Brain microvascular endothelial cell (primary cell): ENCODE measurements around the gene CLDN9.
A peak's percentile ranks its signal among the peaks of the same experiment; 100 is the strongest.

Source experiments
- DNase-seq: peaks from one replicate; pipeline ENCODE4 v3.0.0-alpha.2; 2020
- H3K27ac ChIP-seq: fragments of 250-450 bp; sonication (Bioruptor Pico); 2 replicates; pipeline ENCODE4 v1.5.1; 2020; ENCODE audit warnings: mild to moderate bottlenecking, moderate library complexity
- H3K27me3 ChIP-seq: fragments of 250-450 bp; sonication (Bioruptor Pico); replicated peaks from 2 replicates; pipeline ENCODE4 v1.5.1; 2020; ENCODE audit warnings: mild to moderate bottlenecking
- H3K36me3 ChIP-seq: fragments of 250-450 bp; sonication (Bioruptor Pico); replicated peaks from 2 replicates; pipeline ENCODE4 v1.5.1; 2020; ENCODE audit warnings: mild to moderate bottlenecking
- H3K4me3 ChIP-seq: 2 replicates; pipeline ENCODE4 v1.5.1; 2011; ENCODE audit warnings: low read depth, mild to moderate bottlenecking, control low read depth, low read length, moderate library complexity
- CTCF ChIP-seq: IDR thresholded peaks from 2 replicates; pipeline ENCODE4 v1.5.1; 2011; ENCODE audit warnings: low read depth, mild to moderate bottlenecking, moderate library complexity, low read length, control low read depth, inconsistent platforms; ENCODE audit errors: missing control alignments
- in situ Hi-C: cut with HindIII; loops from 2 replicates; pipeline ENCODE4 v1.10.0; 2017; ENCODE audit warnings: low sequenced_read_pairs, low pct_ligation_motif_present

CLDN9 gene

GRCh38 chr16:2969545-2970521, 42.9 kb upstream of the CLDN9 start:
- H3K36me3 ChIP-seq: no peaks in the 10 kb centered on the region
- peak; percentile 7 for DNase-seq
- H3K27me3 ChIP-seq: peaks cover 26% of the 10 kb centered on the region
- in situ Hi-C loops: no loop called here
- no peak overlapping the region for H3K27ac ChIP-seq
- peak overlapping the region; percentile 51 for H3K4me3 ChIP-seq
- peak; percentile 63 for TF ChIP-seq CTCF

GRCh38 chr16:2970563-2970962, 42.2 kb upstream of the CLDN9 start:
- Histone ChIP-seq H3K27ac (no peak overlapping the region), H3K4me3 (peak overlapping the region; percentile 51), H3K27me3 (peaks cover 22% of the 10 kb centered on the region), H3K36me3 (no peaks in the 10 kb centered on the region)
- TF ChIP-seq CTCF: no peak
- DNase-seq: no peak
- in situ Hi-C loops: no loop called here

- TF ChIP-seq CTCF: no peak
- Histone ChIP-seq H3K27me3 (peaks cover 15% of the 10 kb centered on the region), H3K27ac (no peak overlapping the region), H3K36me3 (no peaks in the 10 kb centered on the region), H3K4me3 (no peak overlapping the region)
- no peak for DNase-seq
- in situ Hi-C loops: no loop called here
Observed at GRCh38 chr16:2971134-2971984, 41.4 kb upstream of the CLDN9 start.

GRCh38 chr16:2971985-2972784, 40.5 kb upstream of the CLDN9 start:
- in situ Hi-C loops: no loop called here
- H3K27me3 ChIP-seq: peaks cover 8% of the 10 kb centered on the region
- H3K36me3 ChIP-seq: no peaks in the 10 kb centered on the region
- H3K27ac ChIP-seq: no peak overlapping the region
- H3K4me3 ChIP-seq: no peak overlapping the region
- TF ChIP-seq CTCF: no peak
- DNase-seq: no peak

GRCh38 chr16:2973093-2973492, 39.6 kb upstream of the CLDN9 start:
- Histone ChIP-seq H3K4me3 (no peak overlapping the region), H3K27ac (no peak overlapping the region), H3K36me3 (no peaks in the 10 kb centered on the region), H3K27me3 (no peaks in the 10 kb centered on the region)
- DNase-seq: no peak
- TF ChIP-seq CTCF: no peak
- in situ Hi-C loops: no loop called here
